Endothelial cell of umbilical vein (primary cell): Measurements from ENCODE around the gene ADSL.

Experiments
- CTCF ChIP-seq, 2 donors: IDR thresholded peaks; 1 replicate in 1 of 2; 2 replicates in 1 of 2; pipeline ENCODE4 v1.5.1; 2011; ENCODE audit warnings: low read length in 2 of 2, mild to moderate bottlenecking in 2 of 2, moderate library complexity in 2 of 2, control low read depth in 1 of 2, inconsistent platforms in 1 of 2, low read depth in 1 of 2; ENCODE audit not compliant: insufficient read depth in 1 of 2; ENCODE audit errors: extremely low read depth in 1 of 2
- EZH2 ChIP-seq: IDR thresholded peaks from 2 replicates; pipeline ENCODE4 v1.6.1; 2012; ENCODE audit warnings: borderline replicate concordance, low read depth, mild to moderate bottlenecking, moderate library complexity, low read length, inconsistent platforms; ENCODE audit not compliant: severe bottlenecking

- TF ChIP-seq CTCF (IDR thresholded peaks at IDR 0.05; ENCODE audit: extremely low read depth in 1 of 2, insufficient read depth in 1 of 2, low read depth in 1 of 2, low read length in 2 of 2) (no peak), EZH2 (no peak)
These were observed 85.9 kb downstream of the ADSL start for GRCh38 chr22:40432157-40432556.
